Measurements from ENCODE around the gene DIPK1B.
"Not testable (repeated sequence)": the region's sequence is repeated elsewhere in the genome, so short reads cannot be mapped to it uniquely, and the experiment has no call there.

DIPK1B gene

DNA sequence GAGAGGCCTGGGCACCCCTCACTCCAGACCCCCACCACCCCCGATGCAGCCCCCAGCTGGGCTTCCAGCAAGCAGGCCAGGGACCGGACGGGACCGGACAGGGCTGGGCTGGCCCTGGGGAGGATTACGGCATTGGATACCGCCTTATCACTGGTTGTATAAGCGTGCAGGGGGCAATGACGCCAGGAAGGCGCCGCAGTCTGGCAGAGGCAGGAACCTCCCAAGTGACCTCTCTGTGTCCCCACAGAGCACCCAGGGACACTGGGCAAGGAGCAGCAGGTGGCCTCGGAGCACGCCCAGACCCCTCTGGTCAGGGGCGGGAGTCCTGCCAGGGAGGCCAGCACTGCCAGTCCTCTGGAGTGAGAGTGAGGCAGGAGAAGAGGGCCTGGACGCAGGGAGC, 52.7 kb downstream of the DIPK1B start:
- Histone ChIP-seq H3K36me3 (ENCODE audit: control insufficient read depth, insufficient read depth, low read length) (no peaks in the 10 kb centered on the region), H3K27me3 (replicated peaks; ENCODE audit: control insufficient read depth, insufficient read depth, low read length, poor library complexity, severe bottlenecking) (no peaks in the 10 kb centered on the region), H3K27ac (ENCODE audit: insufficient read depth, low read length, poor library complexity, severe bottlenecking) (no peak overlapping the region), H3K4me1 (ENCODE audit: control insufficient read depth, insufficient read depth, low read length, poor library complexity, severe bottlenecking) (peaks cover 4% of the 10 kb centered on the region), H3K4me3 (ENCODE audit: insufficient read depth, low read depth, low read length, poor library complexity, severe bottlenecking) (no peak overlapping the region), H3K9me3 (ENCODE audit: control insufficient read depth, low read length) (no peaks in the 10 kb centered on the region)
- DNase-seq, result no peak

- H3K27me3 ChIP-seq (replicated peaks; ENCODE audit: control insufficient read depth, insufficient read depth, low read length, poor library complexity, severe bottlenecking); DNase-seq; H3K36me3 ChIP-seq (ENCODE audit: control insufficient read depth, insufficient read depth, low read length); H3K27ac ChIP-seq (ENCODE audit: insufficient read depth, low read length, poor library complexity, severe bottlenecking); H3K9me3 ChIP-seq (ENCODE audit: control insufficient read depth, low read length); H3K4me1 ChIP-seq (ENCODE audit: control insufficient read depth, insufficient read depth, low read length, poor library complexity, severe bottlenecking); H3K4me3 ChIP-seq (ENCODE audit: insufficient read depth, low read depth, low read length, poor library complexity, severe bottlenecking): not testable (repeated sequence)
Measured at GRCh38 chr9:136765745-136766409, 53.5 kb downstream of the DIPK1B start.

DNA sequence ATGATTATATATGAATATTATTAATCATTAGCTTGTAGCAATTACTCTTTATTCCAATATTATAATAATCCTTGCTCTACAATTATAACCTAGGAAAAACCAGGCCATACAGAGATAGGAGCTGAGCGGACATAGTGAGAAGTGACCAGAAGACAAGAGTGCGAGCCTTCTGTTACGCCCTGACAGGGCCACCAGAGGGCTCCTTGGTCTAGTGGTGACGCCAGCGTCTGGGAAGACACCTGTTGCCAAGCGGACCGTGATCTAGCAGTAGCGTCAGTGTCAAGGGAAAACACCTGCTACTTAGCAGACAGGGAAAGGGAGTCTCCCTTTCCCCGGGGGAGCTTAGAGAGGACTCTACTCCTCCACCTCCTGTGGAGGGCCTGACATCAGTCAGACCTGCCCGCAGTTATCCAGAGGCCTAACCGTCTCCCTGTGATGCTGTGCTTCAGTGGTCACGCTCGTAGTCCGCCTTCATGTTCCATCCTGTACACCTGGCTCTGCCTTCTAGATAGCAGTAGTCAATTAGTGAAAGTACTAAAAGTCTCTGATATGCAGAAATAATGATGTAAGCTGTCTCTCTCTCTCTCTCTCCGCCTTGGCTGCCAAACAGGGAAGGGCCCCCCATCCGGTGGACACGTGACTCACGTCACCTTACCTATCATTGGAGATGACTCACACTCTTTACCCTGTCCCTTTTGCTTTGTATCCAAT, 54.2 kb downstream of the DIPK1B start:
- H3K4me3 ChIP-seq (ENCODE audit: insufficient read depth, low read depth, low read length, poor library complexity, severe bottlenecking); H3K27ac ChIP-seq (ENCODE audit: insufficient read depth, low read length, poor library complexity, severe bottlenecking); H3K27me3 ChIP-seq (replicated peaks; ENCODE audit: control insufficient read depth, insufficient read depth, low read length, poor library complexity, severe bottlenecking); H3K36me3 ChIP-seq (ENCODE audit: control insufficient read depth, insufficient read depth, low read length); H3K9me3 ChIP-seq (ENCODE audit: control insufficient read depth, low read length); H3K4me1 ChIP-seq (ENCODE audit: control insufficient read depth, insufficient read depth, low read length, poor library complexity, severe bottlenecking): not testable (repeated sequence)
- DNase-seq, result peak; percentile 39 to 49 (median 47)

DNA sequence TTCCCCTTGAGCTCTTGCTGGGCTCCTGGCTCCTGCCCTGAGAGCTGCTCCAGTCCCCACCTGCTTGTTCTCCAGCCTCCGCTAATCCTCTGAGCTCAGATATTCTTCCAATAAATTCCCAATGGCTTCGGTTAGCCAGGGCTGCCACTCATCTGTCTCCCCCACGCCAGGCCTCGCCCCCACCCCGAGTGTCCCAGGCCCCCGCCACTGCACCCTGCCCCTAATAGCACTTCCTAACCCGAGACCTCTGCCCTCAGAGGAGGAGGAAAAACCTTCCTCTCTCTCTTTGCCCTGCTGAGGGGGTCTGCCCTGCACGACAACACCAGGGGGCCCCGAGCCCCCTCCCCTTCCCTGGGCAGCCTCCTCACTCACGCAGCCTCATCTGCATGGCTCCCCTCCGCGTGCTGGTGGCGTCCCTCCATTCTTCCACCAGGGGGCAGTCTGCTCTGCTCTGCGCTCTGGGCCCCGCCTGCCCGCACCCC, 57.4 kb downstream of the DIPK1B start:
- no peaks in the 10 kb centered on the region for H3K9me3 ChIP-seq (ENCODE audit: control insufficient read depth, low read length)
- H3K27ac ChIP-seq (ENCODE audit: insufficient read depth, low read length, poor library complexity, severe bottlenecking), result no peak overlapping the region
- DNase-seq, result peak in 1 of 3 donors; percentile 17
- no peaks in the 10 kb centered on the region for H3K36me3 ChIP-seq (ENCODE audit: control insufficient read depth, insufficient read depth, low read length)
- no peaks in the 10 kb centered on the region for H3K27me3 ChIP-seq (replicated peaks; ENCODE audit: control insufficient read depth, insufficient read depth, low read length, poor library complexity, severe bottlenecking)
- H3K4me3 ChIP-seq (ENCODE audit: insufficient read depth, low read depth, low read length, poor library complexity, severe bottlenecking), result no peak overlapping the region
- H3K4me1 ChIP-seq (ENCODE audit: control insufficient read depth, insufficient read depth, low read length, poor library complexity, severe bottlenecking), result peaks cover 4% of the 10 kb centered on the region

DNA sequence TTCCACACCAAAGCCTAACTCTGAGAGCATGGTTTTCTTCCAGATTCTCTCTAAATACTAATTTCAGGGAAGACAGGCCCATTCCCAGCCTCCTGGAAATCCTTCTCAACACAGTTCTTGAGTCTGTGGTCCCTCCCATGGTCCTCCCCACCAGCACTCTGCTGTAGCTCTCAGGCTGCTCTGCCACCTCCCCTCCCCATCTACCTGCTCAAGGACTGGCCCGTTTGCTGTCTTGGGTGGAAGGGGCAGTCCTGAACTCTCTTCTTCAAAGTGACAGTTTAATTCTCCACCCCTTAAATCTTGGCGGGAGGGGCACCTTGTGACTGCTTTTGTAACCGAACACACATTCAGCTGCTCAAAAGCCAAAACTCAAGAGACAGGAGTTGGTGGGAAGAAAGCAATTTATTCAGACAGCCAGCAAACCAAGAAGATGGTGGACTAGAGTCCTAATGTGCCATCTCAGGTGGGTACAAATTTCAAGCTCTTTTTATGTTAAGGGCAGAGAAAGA, 59.6 kb downstream of the DIPK1B start:
- Histone ChIP-seq H3K4me1 (ENCODE audit: control insufficient read depth, insufficient read depth, low read length, poor library complexity, severe bottlenecking) (peaks cover 2% of the 10 kb centered on the region), H3K4me3 (ENCODE audit: insufficient read depth, low read depth, low read length, poor library complexity, severe bottlenecking) (no peak overlapping the region), H3K9me3 (ENCODE audit: control insufficient read depth, low read length) (no peaks in the 10 kb centered on the region), H3K27ac (ENCODE audit: insufficient read depth, low read length, poor library complexity, severe bottlenecking) (no peak overlapping the region), H3K27me3 (replicated peaks; ENCODE audit: control insufficient read depth, insufficient read depth, low read length, poor library complexity, severe bottlenecking) (no peaks in the 10 kb centered on the region), H3K36me3 (ENCODE audit: control insufficient read depth, insufficient read depth, low read length) (no peaks in the 10 kb centered on the region)
- no peak for DNase-seq

DNA sequence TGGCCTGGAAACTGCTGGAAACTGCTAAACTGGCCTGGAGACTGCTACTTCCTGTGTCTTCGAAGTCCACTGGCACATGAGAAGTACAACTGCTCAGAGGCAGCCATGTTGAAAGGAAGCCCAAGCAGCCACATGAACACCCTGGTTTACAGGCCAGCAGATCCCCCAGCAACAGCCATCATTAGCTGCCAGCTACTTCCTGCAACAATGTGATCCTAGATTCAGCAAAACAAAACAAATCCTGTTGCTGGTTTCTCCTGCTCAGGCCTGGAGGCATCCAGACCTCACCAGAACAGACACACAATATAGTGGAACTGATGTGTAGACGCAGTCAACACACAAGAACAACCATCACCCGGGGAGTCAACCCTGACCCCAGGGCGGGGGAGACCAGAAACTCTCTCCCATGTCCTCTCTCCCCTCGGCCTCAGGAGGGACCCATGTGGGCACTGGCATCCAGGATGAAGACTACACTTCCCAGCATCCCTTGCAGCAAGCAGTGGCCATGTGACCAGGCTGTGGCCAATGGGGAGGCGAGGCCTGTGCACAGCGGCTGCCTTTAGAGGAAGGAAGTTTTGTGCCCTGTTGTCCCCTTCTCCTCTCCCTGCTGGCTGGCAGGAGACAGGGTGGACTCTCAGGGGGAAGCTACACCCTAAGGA, 61.1 kb downstream of the DIPK1B start:
- H3K36me3 ChIP-seq (ENCODE audit: control insufficient read depth, insufficient read depth, low read length), result no peaks in the 10 kb centered on the region
- H3K27ac ChIP-seq (ENCODE audit: insufficient read depth, low read length, poor library complexity, severe bottlenecking), result no peak overlapping the region
- no peaks in the 10 kb centered on the region for H3K9me3 ChIP-seq (ENCODE audit: control insufficient read depth, low read length)
- H3K4me3 ChIP-seq (ENCODE audit: insufficient read depth, low read depth, low read length, poor library complexity, severe bottlenecking), result no peak overlapping the region
- no peaks in the 10 kb centered on the region for H3K27me3 ChIP-seq (replicated peaks; ENCODE audit: control insufficient read depth, insufficient read depth, low read length, poor library complexity, severe bottlenecking)
- no peaks in the 10 kb centered on the region for H3K4me1 ChIP-seq (ENCODE audit: control insufficient read depth, insufficient read depth, low read length, poor library complexity, severe bottlenecking)
- no peak for DNase-seq
